Testis (tissue), 3 donors: ENCODE data around the gene NAMPT. TPM values are rescaled to one million over a fixed set of nuclear protein-coding genes. Genes with fewer than 3 reads are reported as not detected.

ENCODE experiments used
- DNase-seq: peaks from one replicate; pipeline ENCODE4 v3.0.0-alpha.2; 2019
- H3K27ac ChIP-seq, 2 donors: fragments of 200-600 bp; sonication (generic); one replicate each; pipeline ENCODE4 v1.5.1; 2019
- H3K27me3 ChIP-seq: fragments of 200-600 bp; sonication (generic); one replicate; pipeline ENCODE4 v1.5.1; 2019
- H3K36me3 ChIP-seq: fragments of 200-600 bp; sonication (generic); one replicate; pipeline ENCODE4 v1.5.1; 2017; ENCODE audit warnings: low read depth; ENCODE audit errors: missing control alignments
- H3K4me1 ChIP-seq: fragments of 200-600 bp; sonication (generic); one replicate; pipeline ENCODE4 v1.5.1; 2019
- H3K4me3 ChIP-seq, 2 donors: fragments of 200-600 bp; sonication (generic); one replicate each; pipeline ENCODE4 v1.5.1; 2017 to 2019
- H3K9me3 ChIP-seq: fragments of 200-600 bp; sonication (generic); one replicate; pipeline ENCODE4 v1.5.1; 2017
- CTCF ChIP-seq, 3 experiments: fragments of 450-650 bp in 2 of 3; fragments of 200-600 bp in 1 of 3; sonication (generic) in 1 of 3; IDR thresholded peaks; one replicate each; pipeline ENCODE4 v1.5.1; 2016 to 2019; ENCODE audit warnings: antibody characterized with exemption in 3 of 3, mild to moderate bottlenecking in 2 of 3, moderate library complexity in 1 of 3
- POLR2A ChIP-seq: fragments of 450-650 bp; IDR thresholded peaks from one replicate; pipeline ENCODE4 v1.6.1; 2017; ENCODE audit warnings: antibody characterized with exemption, mild to moderate bottlenecking, moderate library complexity
- WGBS, 2 donors: methylation state at CpG; one replicate each; pipeline ENCODE4 v1.1.5; 2018; 5-methylcytosine and 5-hydroxymethylcytosine counted together
- intact Hi-C: fragments of 100-400 bp; cut with DNase I; formaldehyde crosslinking; loops from one replicate; pipeline ENCODE4 v1.15.1; 2023; ENCODE audit warnings: low total_unique reads
- polyA plus RNA-seq: library from polyadenylated mRNA; stranded (reverse); fragments of 350-450 nt; fragmentation: Illumina TruSeq; extraction: RNeasy Lipid Tissue Mini Kit (QIAGEN cat#74804); gene quantifications from one replicate; pipeline ENCODE4 v1.2.3, GENCODE V29; 2014; ENCODE audit warnings: low read depth, low replicate concordance; ENCODE audit not compliant: insufficient read depth
- total RNA-seq, 2 donors: library from RNA; depleted of rRNA; stranded (reverse); fragments of >200 nt; gene quantifications; one replicate each; pipeline ENCODE4 v1.2.3, GENCODE V29; 2016

NAMPT gene
- total and polyA plus RNA-seq, 3 donors from 2014 or later: 28.6 to 60.4 (median 45.0) TPM

- peak overlapping the region; percentile 82 to 90 for H3K4me3 ChIP-seq
- no peaks in the 10 kb centered on the region for H3K27me3 ChIP-seq
- peaks cover 3% of the 10 kb centered on the region for H3K4me1 ChIP-seq
- WGBS, 2 donors: 0% methylated on average over 15 to 45 of the region's 70 CpGs
- no peaks in the 10 kb centered on the region for H3K9me3 ChIP-seq
- DNase-seq: peak; percentile 98
- H3K36me3 ChIP-seq: no peaks in the 10 kb centered on the region
- H3K27ac ChIP-seq: peak overlapping the region; percentile 98 to 99
- TF ChIP-seq POLR2A (no peak), CTCF (IDR thresholded peaks at IDR 0.05) (no peak)
- intact Hi-C loops: no loop called here
These were observed 470 bp upstream of the NAMPT start for GRCh38 chr7:106285051-106285854.

GRCh38 chr7:106283831-106284713 is 711 bp downstream of the NAMPT start:
- intact Hi-C loops: no loop called here

GRCh38 chr7:106283501-106283830 is 1.3 kb downstream of the NAMPT start:
- H3K4me3 ChIP-seq: peak overlapping the region; percentile 82 to 90
- DNase-seq: no peak
- peaks cover 3% of the 10 kb centered on the region for H3K4me1 ChIP-seq
- TF ChIP-seq POLR2A (no peak), CTCF (IDR thresholded peaks at IDR 0.05) (no peak)
- H3K27me3 ChIP-seq: no peaks in the 10 kb centered on the region
- WGBS, 2 donors: 12 to 20% methylated on average over 5 of the region's 5 CpGs
- no peaks in the 10 kb centered on the region for H3K9me3 ChIP-seq
- no peaks in the 10 kb centered on the region for H3K36me3 ChIP-seq
- H3K27ac ChIP-seq: peak overlapping the region; percentile 98 to 99
- intact Hi-C loops: no loop called here

More at GRCh38 chr7:106283831-106284713, 711 bp downstream of the NAMPT start:
- no peak for TF ChIP-seq CTCF (IDR thresholded peaks at IDR 0.05)
- TF ChIP-seq POLR2A: no peak
- H3K4me3 ChIP-seq: peak overlapping the region; percentile 82 to 90
- no peaks in the 10 kb centered on the region for H3K27me3 ChIP-seq
- no peaks in the 10 kb centered on the region for H3K9me3 ChIP-seq
- H3K4me1 ChIP-seq: peaks cover 3% of the 10 kb centered on the region
- peak; percentile 64 for DNase-seq
- WGBS, 2 donors: 1% methylated on average over 6 to 55 of the region's 72 CpGs
- peak overlapping the region; percentile 98 to 99 for H3K27ac ChIP-seq
- H3K36me3 ChIP-seq: no peaks in the 10 kb centered on the region

- TF ChIP-seq POLR2A: no peak
- no peak for TF ChIP-seq CTCF (IDR thresholded peaks at IDR 0.05)
- Histone ChIP-seq H3K27ac (peak overlapping the region in 1 of 2 donors; percentile 99), H3K4me3 (no peak overlapping the region), H3K9me3 (no peaks in the 10 kb centered on the region), H3K27me3 (no peaks in the 10 kb centered on the region), H3K36me3 (no peaks in the 10 kb centered on the region), H3K4me1 (peaks cover 3% of the 10 kb centered on the region)
- WGBS, 2 donors: 54 to 58% methylated on average over 3 of the region's 3 CpGs
- intact Hi-C loops: no loop called here
- DNase-seq: no peak
These were observed 1.9 kb downstream of the NAMPT start for GRCh38 chr7:106282852-106283251.
